SK-N-MC (cell line): ENCODE measurements around the gene MYH9.
"Not testable (repeated sequence)": the region's sequence is repeated elsewhere in the genome, so short reads cannot be mapped to it uniquely, and the experiment has no call there.

Experiments used
- DNase-seq: peaks from one replicate; pipeline ENCODE4 v3.0.0-alpha.2; 2011; ENCODE audit warnings: low read depth, low spot score
- H3K27ac ChIP-seq: fragments of 200-600 bp; sonication (generic); 2 replicates; pipeline ENCODE4 v1.5.1; 2016; ENCODE audit warnings: mixed run types
- H3K36me3 ChIP-seq: fragments of 200-600 bp; sonication (generic); 2 replicates; pipeline ENCODE4 v1.6.1; 2017; ENCODE audit warnings: antibody characterized with exemption, low read length, mixed read lengths; ENCODE audit not compliant: insufficient read depth
- H3K4me3 ChIP-seq: fragments of 200-600 bp; sonication (generic); 2 replicates; pipeline ENCODE4 v1.5.1; 2016
- H3K9ac ChIP-seq: fragments of 200-600 bp; sonication (generic); 2 replicates; pipeline ENCODE4 v1.8.0; 2017; ENCODE audit warnings: mixed run types, mixed read lengths; ENCODE audit not compliant: insufficient read length
- H3K9me3 ChIP-seq: fragments of 200-600 bp; sonication (generic); 2 replicates; pipeline ENCODE4 v1.6.1; 2017; ENCODE audit warnings: low read depth, mild to moderate bottlenecking, antibody characterized with exemption, low read length, moderate library complexity, mixed read lengths
- EZH2 ChIP-seq: fragments of 200-600 bp; sonication (generic); IDR thresholded peaks from one replicate; pipeline ENCODE4 v1.6.1; 2017; ENCODE audit warnings: antibody characterized with exemption
- FOXP2 ChIP-seq: optimal IDR thresholded peaks from 2 replicates; pipeline ENCODE3; 2011; ENCODE audit warnings: mild to moderate bottlenecking, moderate library complexity; ENCODE audit not compliant: insufficient read depth; ENCODE audit errors: extremely low read length, control extremely low read depth
- POLR2AphosphoS5 ChIP-seq: IDR thresholded peaks from 2 replicates; pipeline ENCODE4 v1.6.1; 2012; ENCODE audit warnings: mild to moderate bottlenecking, low read depth, low read length, borderline replicate concordance

MYH9 gene

GRCh38 chr22:36285545-36285944 is 102.2 kb downstream of the MYH9 start:
- no peak for DNase-seq
- no peaks in the 10 kb centered on the region for H3K9me3 ChIP-seq
- no peak overlapping the region for H3K27ac ChIP-seq
- H3K9ac ChIP-seq: no peak overlapping the region
- TF ChIP-seq POLR2AphosphoS5 (no peak), EZH2 (no peak), FOXP2 (no peak)
- H3K4me3 ChIP-seq: no peak overlapping the region
- peaks cover 69% of the 10 kb centered on the region for H3K36me3 ChIP-seq

- DNase-seq: no peak
- H3K36me3 ChIP-seq: peaks cover 69% of the 10 kb centered on the region
Observed at GRCh38 chr22:36285017-36285416, 102.8 kb downstream of the MYH9 start.

GRCh38 chr22:36284171-36284571 is 103.6 kb downstream of the MYH9 start:
- Histone ChIP-seq H3K4me3 (no peak overlapping the region), H3K27ac (no peak overlapping the region), H3K36me3 (peaks cover 62% of the 10 kb centered on the region), H3K9ac (no peak overlapping the region), H3K9me3 (no peaks in the 10 kb centered on the region)
- DNase-seq: no peak
- TF ChIP-seq EZH2 (no peak), FOXP2 (no peak), POLR2AphosphoS5 (no peak)

More at GRCh38 chr22:36285017-36285416, 102.8 kb downstream of the MYH9 start:
- Histone ChIP-seq H3K4me3 (no peak overlapping the region), H3K27ac (no peak overlapping the region), H3K9me3 (no peaks in the 10 kb centered on the region), H3K9ac (no peak overlapping the region)
- TF ChIP-seq POLR2AphosphoS5: no peak
- no peak for TF ChIP-seq FOXP2
- no peak for TF ChIP-seq EZH2

- no peak overlapping the region for H3K4me3 ChIP-seq
- TF ChIP-seq FOXP2 (no peak), POLR2AphosphoS5 (no peak), EZH2 (no peak)
- no peak overlapping the region for H3K27ac ChIP-seq
- no peaks in the 10 kb centered on the region for H3K9me3 ChIP-seq
- H3K36me3 ChIP-seq: peaks cover 50% of the 10 kb centered on the region
- H3K9ac ChIP-seq: no peak overlapping the region
- no peak for DNase-seq
Observed at GRCh38 chr22:36282328-36282831, 105.4 kb downstream of the MYH9 start.

GRCh38 chr22:36281781-36282327 is 105.9 kb downstream of the MYH9 start:
- Histone ChIP-seq H3K27ac (no peak overlapping the region), H3K36me3 (peaks cover 46% of the 10 kb centered on the region), H3K9me3 (no peaks in the 10 kb centered on the region), H3K4me3 (no peak overlapping the region), H3K9ac (no peak overlapping the region)
- no peak for TF ChIP-seq FOXP2
- TF ChIP-seq EZH2: no peak
- TF ChIP-seq POLR2AphosphoS5: no peak
- DNase-seq: no peak

- DNase-seq: no peak
- no peaks in the 10 kb centered on the region for H3K9me3 ChIP-seq
- no peak for TF ChIP-seq EZH2
- H3K4me3 ChIP-seq: no peak overlapping the region
- H3K9ac ChIP-seq: no peak overlapping the region
- peaks cover 33% of the 10 kb centered on the region for H3K36me3 ChIP-seq
- H3K27ac ChIP-seq: no peak overlapping the region
Observed at GRCh38 chr22:36280379-36280778, 107.4 kb downstream of the MYH9 start.

GRCh38 chr22:36279219-36279666 is 108.5 kb downstream of the MYH9 start:
- Histone ChIP-seq H3K36me3 (peaks cover 21% of the 10 kb centered on the region), H3K27ac (0 out of 2 replicates have a peak overlapping the region, but pooled peaks have one; percentile 19), H3K9ac (no peak overlapping the region), H3K9me3 (no peaks in the 10 kb centered on the region), H3K4me3 (no peak overlapping the region)
- TF ChIP-seq FOXP2: no peak
- no peak for TF ChIP-seq POLR2AphosphoS5
- DNase-seq: no peak

- H3K9me3 ChIP-seq: no peaks in the 10 kb centered on the region
- H3K27ac ChIP-seq: no peak overlapping the region
- peaks cover 15% of the 10 kb centered on the region for H3K36me3 ChIP-seq
- peak overlapping the region; percentile 29 for H3K9ac ChIP-seq
- DNase-seq: no peak
- H3K4me3 ChIP-seq: no peak overlapping the region
- TF ChIP-seq FOXP2: no peak
- 0 out of 2 replicates have a peak, but pooled peaks have one; percentile 20 for TF ChIP-seq POLR2AphosphoS5
- TF ChIP-seq EZH2: no peak
Observed at GRCh38 chr22:36277482-36278291, 110.1 kb downstream of the MYH9 start.

- H3K36me3 ChIP-seq: no peaks in the 10 kb centered on the region
- H3K9me3 ChIP-seq: no peaks in the 10 kb centered on the region
- TF ChIP-seq FOXP2 (no peak), POLR2AphosphoS5 (no peak), EZH2 (no peak)
- no peak overlapping the region for H3K9ac ChIP-seq
- no peak overlapping the region for H3K4me3 ChIP-seq
- no peak for DNase-seq
- no peak overlapping the region for H3K27ac ChIP-seq
Observed at GRCh38 chr22:36274531-36274930, 113.2 kb downstream of the MYH9 start.

- not testable (repeated sequence) for H3K9me3 ChIP-seq, H3K36me3 ChIP-seq, H3K4me3 ChIP-seq, DNase-seq, H3K27ac ChIP-seq, H3K9ac ChIP-seq
Observed at GRCh38 chr22:36271951-36272350, 115.8 kb downstream of the MYH9 start.

GRCh38 chr22:36271231-36271630 is 116.5 kb downstream of the MYH9 start:
- not testable (repeated sequence) for H3K36me3 ChIP-seq, H3K9me3 ChIP-seq, H3K4me3 ChIP-seq, DNase-seq, H3K9ac ChIP-seq, H3K27ac ChIP-seq
